DND-41 (cell line): ENCODE measurements around the gene POU3F1.

Experiments
- CTCF ChIP-seq: IDR thresholded peaks from 2 replicates; pipeline ENCODE4 v1.5.1; 2012; ENCODE audit warnings: borderline replicate concordance, low read length, moderate library complexity, mild to moderate bottlenecking; ENCODE audit not compliant: poor library complexity, severe bottlenecking; ENCODE audit errors: extremely low read depth
- EZH2 ChIP-seq: IDR thresholded peaks from 3 replicates; pipeline ENCODE4 v1.6.1; 2012; ENCODE audit warnings: borderline replicate concordance, low read depth, mild to moderate bottlenecking, moderate library complexity, low read length, inconsistent platforms; ENCODE audit not compliant: severe bottlenecking

GRCh38 chr1:38075191-38075590, 28.6 kb upstream of the POU3F1 start:
- no peak for TF ChIP-seq CTCF
- no peak for TF ChIP-seq EZH2
